Testis (tissue), 2 donors: Measurements from ENCODE around the gene NR1H3.

Experiments
- CTCF ChIP-seq, 3 experiments: fragments of 450-650 bp in 2 of 3; fragments of 200-600 bp in 1 of 3; sonication (generic) in 1 of 3; IDR thresholded peaks; one replicate each; pipeline ENCODE4 v1.5.1; 2016 to 2019; ENCODE audit warnings: antibody characterized with exemption in 3 of 3, mild to moderate bottlenecking in 2 of 3, moderate library complexity in 1 of 3
- POLR2A ChIP-seq: fragments of 450-650 bp; IDR thresholded peaks from one replicate; pipeline ENCODE4 v1.6.1; 2017; ENCODE audit warnings: antibody characterized with exemption, mild to moderate bottlenecking, moderate library complexity

- TF ChIP-seq CTCF (IDR thresholded peaks at IDR 0.05) (no peak), POLR2A (no peak)
These were observed 13.5 kb downstream of the NR1H3 start for GRCh38 chr11:47271328-47271727.
